Measurements from ENCODE around the gene RLF. TPM values are rescaled to one million over a fixed set of nuclear protein-coding genes. Genes with fewer than 3 reads are reported as not detected.

The RLF gene
- total RNA-seq, 6 experiments from 2014 or later: 7.2 to 10.2 (median 8.8) TPM

DNA sequence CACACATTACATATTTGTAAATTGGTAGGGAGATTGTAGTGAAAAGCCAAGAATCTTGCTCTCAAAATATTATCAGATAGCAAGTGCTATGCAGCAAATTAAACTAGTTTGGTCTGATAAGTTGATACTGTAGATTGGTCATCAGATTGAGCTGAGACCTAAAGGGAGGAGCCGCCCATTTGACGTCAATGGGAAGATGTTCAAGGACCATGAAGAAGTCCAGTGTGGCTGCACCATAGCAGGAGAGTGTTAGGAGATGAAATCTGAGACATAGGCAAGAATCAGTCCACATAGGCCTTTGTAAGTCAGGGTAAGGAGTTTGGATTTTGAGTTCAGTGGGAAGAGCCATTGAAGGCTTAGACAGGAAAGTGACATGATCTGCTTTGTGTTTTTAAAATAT, 113.1 kb downstream of the RLF start:
- Mint-ChIP-seq H3K4me3 (no peak overlapping the region), H3K36me3 (ENCODE audit: low read depth) (peaks cover 50% of the 10 kb centered on the region), H3K27me3 (ENCODE audit: insufficient read depth) (no peaks in the 10 kb centered on the region), H3K4me1 (ENCODE audit: low read depth) (peaks cover 13% of the 10 kb centered on the region), H3K27ac (no peak overlapping the region), H3K9me3 (no peaks in the 10 kb centered on the region)
- TF ChIP-seq, protein P1, sequence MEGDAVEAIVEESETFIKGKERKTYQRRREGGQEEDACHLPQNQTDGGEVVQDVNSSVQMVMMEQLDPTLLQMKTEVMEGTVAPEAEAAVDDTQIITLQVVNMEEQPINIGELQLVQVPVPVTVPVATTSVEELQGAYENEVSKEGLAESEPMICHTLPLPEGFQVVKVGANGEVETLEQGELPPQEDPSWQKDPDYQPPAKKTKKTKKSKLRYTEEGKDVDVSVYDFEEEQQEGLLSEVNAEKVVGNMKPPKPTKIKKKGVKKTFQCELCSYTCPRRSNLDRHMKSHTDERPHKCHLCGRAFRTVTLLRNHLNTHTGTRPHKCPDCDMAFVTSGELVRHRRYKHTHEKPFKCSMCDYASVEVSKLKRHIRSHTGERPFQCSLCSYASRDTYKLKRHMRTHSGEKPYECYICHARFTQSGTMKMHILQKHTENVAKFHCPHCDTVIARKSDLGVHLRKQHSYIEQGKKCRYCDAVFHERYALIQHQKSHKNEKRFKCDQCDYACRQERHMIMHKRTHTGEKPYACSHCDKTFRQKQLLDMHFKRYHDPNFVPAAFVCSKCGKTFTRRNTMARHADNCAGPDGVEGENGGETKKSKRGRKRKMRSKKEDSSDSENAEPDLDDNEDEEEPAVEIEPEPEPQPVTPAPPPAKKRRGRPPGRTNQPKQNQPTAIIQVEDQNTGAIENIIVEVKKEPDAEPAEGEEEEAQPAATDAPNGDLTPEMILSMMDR (IDR thresholded peaks at IDR 0.05): no peak
- no peak for DNase-seq

DNA sequence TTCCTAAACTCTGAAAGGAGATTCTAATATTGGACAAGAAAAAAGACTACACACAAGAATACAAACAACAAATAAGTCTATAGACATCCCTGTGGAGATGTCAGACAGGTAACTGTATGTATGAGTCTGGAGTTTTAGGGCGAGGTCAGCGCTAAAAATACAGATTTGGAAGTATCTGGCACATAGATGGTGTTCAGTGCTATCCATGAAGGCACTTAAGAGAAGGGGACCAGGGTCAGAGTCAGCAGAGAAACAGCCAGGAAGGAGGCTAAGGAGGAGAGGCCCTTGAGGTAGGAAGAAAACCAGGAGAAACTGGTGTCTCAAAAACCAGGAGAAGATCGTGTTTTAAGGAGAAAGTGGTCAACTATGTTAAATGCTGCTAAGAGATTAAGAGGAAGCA, 114.9 kb downstream of the RLF start:
- Mint-ChIP-seq H3K36me3 (ENCODE audit: low read depth) (peaks cover 48% of the 10 kb centered on the region), H3K4me3 (no peak overlapping the region), H3K27me3 (ENCODE audit: insufficient read depth) (no peaks in the 10 kb centered on the region), H3K9me3 (no peaks in the 10 kb centered on the region), H3K4me1 (ENCODE audit: low read depth) (no peaks in the 10 kb centered on the region), H3K27ac (no peak overlapping the region)
- TF ChIP-seq, protein P1 (IDR thresholded peaks at IDR 0.05): no peak
- no peak for DNase-seq

DNA sequence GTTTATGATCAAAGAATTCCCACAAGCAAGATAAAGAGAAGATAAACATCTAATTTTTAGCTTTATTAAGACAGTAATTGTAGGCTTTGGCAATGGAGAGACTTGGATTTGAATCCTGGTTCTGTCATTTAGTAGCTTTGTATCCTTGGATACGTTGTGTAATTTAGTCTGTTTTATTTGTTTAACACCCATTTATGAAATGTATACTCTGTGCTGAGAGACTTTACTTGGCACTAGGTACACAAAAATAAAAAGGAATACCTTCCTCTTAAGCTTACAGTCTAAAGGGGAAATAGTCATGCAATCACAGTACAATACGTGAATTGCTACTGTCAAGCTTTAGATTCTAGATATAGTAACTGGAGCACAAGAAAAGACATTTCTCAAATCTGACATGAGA, 120.7 kb downstream of the RLF start:
- Mint-ChIP-seq H3K4me3 (no peak overlapping the region), H3K9me3 (no peaks in the 10 kb centered on the region), H3K36me3 (ENCODE audit: low read depth) (peaks cover 30% of the 10 kb centered on the region), H3K27ac (no peak overlapping the region), H3K4me1 (ENCODE audit: low read depth) (no peaks in the 10 kb centered on the region), H3K27me3 (ENCODE audit: insufficient read depth) (no peaks in the 10 kb centered on the region; the same call in 1 of the 2 replicates)
- TF ChIP-seq, protein P1 (IDR thresholded peaks at IDR 0.05): no peak
- DNase-seq: no peak

Other genes with a start within 250 kb of the RLF start
- gene MFSD2A, start 206.2 kb upstream of the RLF start, total RNA-seq (2021; fragmentation: NEBNext Ultra II Directional; extraction: Animal tissue kit (Norgen Biotek cat#: 25700)): 1 to 10 TPM; 3.2 to 4.8 (median 3.5) TPM
- 100 to 1,000 TPM; 665 to 743 (median 688) TPM for gene CAP1, start 120.7 kb upstream of the RLF start, total RNA-seq (2021; fragmentation: NEBNext Ultra II Directional; extraction: Animal tissue kit (Norgen Biotek cat#: 25700))
- gene PPT1, start 64.1 kb upstream of the RLF start, total RNA-seq (2021; fragmentation: NEBNext Ultra II Directional; extraction: Animal tissue kit (Norgen Biotek cat#: 25700)): 10 to 100 TPM; 73.1 to 88.8 (median 82.5) TPM
- gene TMCO2, start 86.5 kb downstream of the RLF start, total RNA-seq (2021; fragmentation: NEBNext Ultra II Directional; extraction: Animal tissue kit (Norgen Biotek cat#: 25700)): not detected
- 10 to 100 TPM; 66.4 to 79.3 (median 78.3) TPM for gene ZMPSTE24, start 96.8 kb downstream of the RLF start, total RNA-seq (2021; fragmentation: NEBNext Ultra II Directional; extraction: Animal tissue kit (Norgen Biotek cat#: 25700))
- gene COL9A2, start 155.9 kb downstream of the RLF start, total RNA-seq (2021; fragmentation: NEBNext Ultra II Directional; extraction: Animal tissue kit (Norgen Biotek cat#: 25700)): under 1 TPM; 0.07 to 0.48 (median 0.32) TPM
- gene SMAP2, start 212.3 kb downstream of the RLF start, total RNA-seq (2021; fragmentation: NEBNext Ultra II Directional; extraction: Animal tissue kit (Norgen Biotek cat#: 25700)): 10 to 100 TPM; 27.7 to 37.5 (median 32.7) TPM